HG02970 (cell line): ENCODE measurements around the gene ATAD1.
A peak's percentile ranks its signal among the peaks of the same experiment; 100 is the strongest.
"Not testable (repeated sequence)": the region's sequence is repeated elsewhere in the genome, so short reads cannot be mapped to it uniquely, and the experiment has no call there.

Source experiments
- ATAC-seq: cut with Tn5 transposase; IDR thresholded peaks from one replicate; pipeline ENCODE4 v1.9.1; 2021; ENCODE audit warnings: mild to moderate bottlenecking, moderate library complexity, moderate number of reproducible peaks; ENCODE audit not compliant: unreplicated experiment, low FRiP score

Gene ATAD1

GRCh38 chr10:87846711-87847110 lies 28.7 kb upstream of the ATAD1 start:
- ATAC-seq: not testable (repeated sequence)

GRCh38 chr10:87846023-87846422 lies 28.0 kb upstream of the ATAD1 start:
- ATAC-seq: no peak

GRCh38 chr10:87845624-87845998 lies 27.6 kb upstream of the ATAD1 start:
- no peak for ATAC-seq

- no peak for ATAC-seq
These were observed 27.0 kb upstream of the ATAD1 start for GRCh38 chr10:87844837-87845623.

GRCh38 chr10:87843714-87844113 lies 25.7 kb upstream of the ATAD1 start:
- ATAC-seq: no peak

GRCh38 chr10:87842776-87843497 lies 24.9 kb upstream of the ATAD1 start:
- no peak for ATAC-seq

- no peak for ATAC-seq
These were observed 24.2 kb upstream of the ATAD1 start for GRCh38 chr10:87842220-87842641.

GRCh38 chr10:87841186-87841585 lies 23.2 kb upstream of the ATAD1 start:
- no peak for ATAC-seq

- ATAC-seq: no peak
These were observed 20.6 kb upstream of the ATAD1 start for GRCh38 chr10:87838650-87839049.

- no peak for ATAC-seq
These were observed 19.4 kb upstream of the ATAD1 start for GRCh38 chr10:87837445-87837844.

GRCh38 chr10:87836098-87836497 lies 18.1 kb upstream of the ATAD1 start:
- no peak for ATAC-seq

- ATAC-seq: no peak
These were observed 12.1 kb upstream of the ATAD1 start for GRCh38 chr10:87829986-87830729.

GRCh38 chr10:87829051-87829450 lies 11.0 kb upstream of the ATAD1 start:
- ATAC-seq: not testable (repeated sequence)

- ATAC-seq: no peak
These were observed 9.7 kb upstream of the ATAD1 start for GRCh38 chr10:87827681-87828080.

GRCh38 chr10:87826653-87827052 lies 8.6 kb upstream of the ATAD1 start:
- ATAC-seq: no peak

GRCh38 chr10:87819289-87819585 lies 1.2 kb upstream of the ATAD1 start:
- no peak for ATAC-seq

- peak; percentile 49 for ATAC-seq
These were observed 671 bp upstream of the ATAD1 start for GRCh38 chr10:87818505-87819288.

GRCh38 chr10:87816898-87817608 lies 973 bp downstream of the ATAD1 start:
- no peak for ATAC-seq

- no peak for ATAC-seq
These were observed 1.7 kb downstream of the ATAD1 start for GRCh38 chr10:87816163-87816897.
